Upper lobe of right lung (tissue), 1 donor: ENCODE data around the gene NMNAT2. TPM values are rescaled to one million over a fixed set of nuclear protein-coding genes. Genes with fewer than 3 reads are reported as not detected.

Experiments used
- ATAC-seq: fragments of 200-7000 bp; cut with Tn5 transposase; one replicate; pipeline ENCODE4 v1.9.1; 2020; ENCODE audit warnings: mild to moderate bottlenecking, moderate library complexity
- DNase-seq: peaks from one replicate; pipeline ENCODE4 v3.0.0-alpha.2; 2020
- H3K27ac ChIP-seq: fragments of 200-600 bp; one replicate; pipeline ENCODE4 v1.8.0; 2022
- H3K27me3 ChIP-seq: fragments of 200-600 bp; one replicate; pipeline ENCODE4 v1.8.0; 2022; ENCODE audit warnings: mild to moderate bottlenecking
- H3K36me3 ChIP-seq: fragments of 200-600 bp; one replicate; pipeline ENCODE4 v1.8.0; 2022
- H3K4me1 ChIP-seq: fragments of 200-600 bp; one replicate; pipeline ENCODE4 v1.8.0; 2022
- H3K4me3 ChIP-seq: fragments of 200-600 bp; one replicate; pipeline ENCODE4 v1.8.0; 2022; ENCODE audit warnings: mild to moderate bottlenecking
- H3K9me3 ChIP-seq: fragments of 200-600 bp; one replicate; pipeline ENCODE4 v1.8.0; 2022
- CTCF ChIP-seq: fragments of 200-600 bp; IDR thresholded peaks from one replicate; pipeline ENCODE4 v1.8.0; 2022; ENCODE audit warnings: antibody characterized with exemption
- intact Hi-C: fragments of 100-400 bp; cut with DNase I; formaldehyde crosslinking; loops from one replicate; pipeline ENCODE4 v1.11.0; 2022
- total RNA-seq: library from RNA; stranded (reverse); fragmentation: NEBNext Ultra II Directional; extraction: Animal tissue kit (Norgen Biotek cat#: 25700); gene quantifications from one replicate; pipeline ENCODE4 v1.2.1, GENCODE V29; 2021
- donor health status: DM: no; HTN: yes; CAD: no; lungs with severe emphysema.

The NMNAT2 gene
- total RNA-seq, 1 donor from 2014 or later: 0.38 TPM

GRCh38 chr1:183355181-183355580 lies 63.0 kb downstream of the NMNAT2 start:
- Histone ChIP-seq H3K27me3 (no peaks in the 10 kb centered on the region), H3K36me3 (no peaks in the 10 kb centered on the region), H3K9me3 (no peaks in the 10 kb centered on the region), H3K4me1 (no peaks in the 10 kb centered on the region), H3K27ac (no peak overlapping the region), H3K4me3 (no peak overlapping the region)
- ATAC-seq (no peak), DNase-seq (no peak)
- intact Hi-C loops: no loop called here
- no peak for TF ChIP-seq CTCF

DNA sequence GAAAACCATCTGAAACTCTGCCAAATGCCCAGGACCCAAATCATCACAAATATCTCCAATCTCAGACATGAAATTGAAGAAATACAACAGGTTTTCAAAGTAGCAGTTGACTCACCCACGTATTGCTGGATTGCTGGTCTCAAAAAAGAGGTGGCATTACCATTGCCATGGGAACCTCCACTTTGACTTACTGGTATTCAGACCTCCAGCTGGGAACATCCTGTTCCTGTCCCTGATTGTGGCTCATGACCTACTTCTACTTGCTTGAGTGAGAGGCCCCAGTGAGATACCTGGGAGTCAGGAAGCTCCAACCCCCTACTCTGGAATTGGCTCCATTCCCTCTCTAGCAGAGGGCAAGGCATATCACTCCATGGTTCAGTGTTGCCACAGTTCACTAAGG lies 64.6 kb downstream of the NMNAT2 start:
- no peaks in the 10 kb centered on the region for H3K36me3 ChIP-seq
- no peak overlapping the region for H3K4me3 ChIP-seq
- no peak for TF ChIP-seq CTCF
- no peaks in the 10 kb centered on the region for H3K9me3 ChIP-seq
- ATAC-seq (no peak), DNase-seq (no peak)
- H3K27ac ChIP-seq: no peak overlapping the region
- intact Hi-C loops: no loop called here
- no peaks in the 10 kb centered on the region for H3K27me3 ChIP-seq
- H3K4me1 ChIP-seq: no peaks in the 10 kb centered on the region

DNA sequence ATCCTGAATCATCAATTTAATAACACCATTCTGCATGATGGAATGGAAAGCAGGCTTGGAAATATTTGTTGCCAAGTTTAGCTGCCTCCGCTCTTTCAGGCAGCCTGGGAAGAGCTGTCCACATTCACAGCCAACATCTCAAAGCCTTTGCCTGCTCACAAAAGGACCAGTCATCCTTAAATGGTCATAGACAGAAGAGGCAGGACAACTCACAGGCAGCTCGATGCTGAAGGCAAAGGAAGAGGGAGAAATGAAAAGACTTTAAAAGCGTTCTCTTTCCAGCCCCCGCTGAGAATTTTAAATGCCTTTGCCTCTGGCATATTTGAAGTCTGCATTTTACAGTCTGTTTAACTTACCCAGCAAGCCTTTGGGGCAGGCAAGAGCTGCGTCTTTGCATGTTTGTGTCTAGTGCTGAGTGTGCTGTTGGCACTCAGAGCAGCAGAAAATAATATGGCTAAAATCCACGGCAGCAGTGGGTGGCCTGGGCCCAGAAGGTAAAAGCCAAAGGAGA lies 68.9 kb downstream of the NMNAT2 start:
- H3K4me1 ChIP-seq: no peaks in the 10 kb centered on the region
- intact Hi-C loops: no loop called here
- H3K27me3 ChIP-seq: no peaks in the 10 kb centered on the region
- no peak overlapping the region for H3K27ac ChIP-seq
- ATAC-seq (peak; percentile 10), DNase-seq (no peak)
- H3K36me3 ChIP-seq: no peaks in the 10 kb centered on the region
- TF ChIP-seq CTCF: no peak
- H3K9me3 ChIP-seq: no peaks in the 10 kb centered on the region
- H3K4me3 ChIP-seq: no peak overlapping the region

GRCh38 chr1:183346276-183346732 lies 71.9 kb downstream of the NMNAT2 start:
- Histone ChIP-seq H3K4me3 (no peak overlapping the region), H3K27me3 (no peaks in the 10 kb centered on the region), H3K9me3 (no peaks in the 10 kb centered on the region), H3K4me1 (no peaks in the 10 kb centered on the region), H3K27ac (no peak overlapping the region), H3K36me3 (no peaks in the 10 kb centered on the region)
- intact Hi-C loops: no loop called here
- TF ChIP-seq CTCF: no peak
- DNase-seq (no peak), ATAC-seq (peak; percentile 29)

- ATAC-seq (no peak), DNase-seq (no peak)
- no peak overlapping the region for H3K4me3 ChIP-seq
- intact Hi-C loops: no loop called here
- no peaks in the 10 kb centered on the region for H3K36me3 ChIP-seq
- H3K27me3 ChIP-seq: no peaks in the 10 kb centered on the region
- TF ChIP-seq CTCF: no peak
- no peaks in the 10 kb centered on the region for H3K9me3 ChIP-seq
- H3K4me1 ChIP-seq: no peaks in the 10 kb centered on the region
- H3K27ac ChIP-seq: no peak overlapping the region
Measured at GRCh38 chr1:183339556-183340167, 78.5 kb downstream of the NMNAT2 start.
